NCI-H2227 (cell line): ENCODE results near the gene SMIM35.

Experiments used
- DNase-seq: peaks from one replicate; lab custom pipeline; 2025; ENCODE audit not compliant: unreplicated experiment; lab: John Stamatoyannopoulos, UW

SMIM35 gene

GRCh38 chr11:118111019-118111743 lies 24.4 kb upstream of the SMIM35 start:
- no peak for DNase-seq

- DNase-seq: no peak
Measured at GRCh38 chr11:118109231-118109630, 22.5 kb upstream of the SMIM35 start.

- DNase-seq: no peak
Measured at GRCh38 chr11:118108513-118108912, 21.8 kb upstream of the SMIM35 start.

- no peak for DNase-seq
Measured at GRCh38 chr11:118106789-118107335, 20.1 kb upstream of the SMIM35 start.

- DNase-seq: no peak
Measured at GRCh38 chr11:118105657-118106305, 19.0 kb upstream of the SMIM35 start.

GRCh38 chr11:118104491-118104890 lies 17.7 kb upstream of the SMIM35 start:
- no peak for DNase-seq

GRCh38 chr11:118102721-118103261 lies 16.0 kb upstream of the SMIM35 start:
- DNase-seq: no peak

- DNase-seq: no peak
Measured at GRCh38 chr11:118100691-118101232, 14.0 kb upstream of the SMIM35 start.

- no peak for DNase-seq
Measured at GRCh38 chr11:118099838-118100556, 13.2 kb upstream of the SMIM35 start.

GRCh38 chr11:118098996-118099837 lies 12.5 kb upstream of the SMIM35 start:
- DNase-seq: peak; percentile 75

- DNase-seq: no peak
Measured at GRCh38 chr11:118095967-118096367, 9.2 kb upstream of the SMIM35 start.

- no peak for DNase-seq
Measured at GRCh38 chr11:118095493-118095892, 8.7 kb upstream of the SMIM35 start.

- DNase-seq: no peak
Measured at GRCh38 chr11:118092907-118093571, 6.3 kb upstream of the SMIM35 start.

GRCh38 chr11:118091690-118092089 lies 4.9 kb upstream of the SMIM35 start:
- no peak for DNase-seq

- no peak for DNase-seq
Measured at GRCh38 chr11:118090545-118091162, 3.9 kb upstream of the SMIM35 start.

GRCh38 chr11:118088531-118088930 lies 1.8 kb upstream of the SMIM35 start:
- no peak for DNase-seq

GRCh38 chr11:118087931-118088330 lies 1.2 kb upstream of the SMIM35 start:
- no peak for DNase-seq

GRCh38 chr11:118084656-118085055 lies 2.1 kb downstream of the SMIM35 start:
- no peak for DNase-seq

- no peak for DNase-seq
Measured at GRCh38 chr11:118084247-118084646, 2.5 kb downstream of the SMIM35 start.
